ENCODE results near the gene ARHGAP6. TPM values are rescaled to one million over a fixed set of nuclear protein-coding genes. Genes with fewer than 3 reads are reported as not detected.

The ARHGAP6 gene
- total and polyA plus RNA-seq, 11 donors, result 2.1 to 6.6 (median 2.5) TPM

- no peak for ATAC-seq
- no peak overlapping the region for H3K27ac ChIP-seq
- H3K4me1 ChIP-seq, result no peaks in the 10 kb centered on the region
Measured at GRCh38 chrX:11562570-11562969, 103.2 kb downstream of the ARHGAP6 start.

GRCh38 chrX:11558972-11559371 lies 106.7 kb downstream of the ARHGAP6 start:
- ATAC-seq (no peak), DNase-seq (no peak)
- H3K9me3 ChIP-seq, result no peaks in the 10 kb centered on the region
- WGBS, 4 donors, result 84 to 97% (median 94%) methylated on average over 4 of the region's 4 CpGs
- intact Hi-C loops (cut with DNase I), result no loop called here
- no peak overlapping the region for H3K27ac ChIP-seq
- no peak overlapping the region for H3K4me3 ChIP-seq
- H3K36me3 ChIP-seq, result no peaks in the 10 kb centered on the region
- TF ChIP-seq POLR2A (IDR thresholded peaks at IDR 0.05), result no peak
- TF ChIP-seq, protein P1, sequence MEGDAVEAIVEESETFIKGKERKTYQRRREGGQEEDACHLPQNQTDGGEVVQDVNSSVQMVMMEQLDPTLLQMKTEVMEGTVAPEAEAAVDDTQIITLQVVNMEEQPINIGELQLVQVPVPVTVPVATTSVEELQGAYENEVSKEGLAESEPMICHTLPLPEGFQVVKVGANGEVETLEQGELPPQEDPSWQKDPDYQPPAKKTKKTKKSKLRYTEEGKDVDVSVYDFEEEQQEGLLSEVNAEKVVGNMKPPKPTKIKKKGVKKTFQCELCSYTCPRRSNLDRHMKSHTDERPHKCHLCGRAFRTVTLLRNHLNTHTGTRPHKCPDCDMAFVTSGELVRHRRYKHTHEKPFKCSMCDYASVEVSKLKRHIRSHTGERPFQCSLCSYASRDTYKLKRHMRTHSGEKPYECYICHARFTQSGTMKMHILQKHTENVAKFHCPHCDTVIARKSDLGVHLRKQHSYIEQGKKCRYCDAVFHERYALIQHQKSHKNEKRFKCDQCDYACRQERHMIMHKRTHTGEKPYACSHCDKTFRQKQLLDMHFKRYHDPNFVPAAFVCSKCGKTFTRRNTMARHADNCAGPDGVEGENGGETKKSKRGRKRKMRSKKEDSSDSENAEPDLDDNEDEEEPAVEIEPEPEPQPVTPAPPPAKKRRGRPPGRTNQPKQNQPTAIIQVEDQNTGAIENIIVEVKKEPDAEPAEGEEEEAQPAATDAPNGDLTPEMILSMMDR (IDR thresholded peaks at IDR 0.05), result peak in 3 of 12 donors; percentile 15 to 48 (median 24)
- no peaks in the 10 kb centered on the region for H3K27me3 ChIP-seq
- no peaks in the 10 kb centered on the region for H3K4me1 ChIP-seq

More at GRCh38 chrX:11562570-11562969, 103.2 kb downstream of the ARHGAP6 start:
- H3K27me3 ChIP-seq, result no peaks in the 10 kb centered on the region
- no peak for DNase-seq
- WGBS, 4 donors, result 50 to 68% (median 56%) methylated on average over 2 of the region's 2 CpGs
- TF ChIP-seq, protein P1 (IDR thresholded peaks at IDR 0.05), result no peak
- intact Hi-C loops (cut with DNase I), result no loop called here
- no peaks in the 10 kb centered on the region for H3K36me3 ChIP-seq
- H3K9me3 ChIP-seq, result no peaks in the 10 kb centered on the region
- H3K4me3 ChIP-seq, result no peak overlapping the region

- H3K27me3 ChIP-seq, result no peaks in the 10 kb centered on the region
- H3K4me3 ChIP-seq, result no peak overlapping the region
- intact Hi-C loops (cut with DNase I), result no loop called here
- no peaks in the 10 kb centered on the region for H3K36me3 ChIP-seq
- 25 to 41% (median 31%) methylated on average over 2 of the region's 2 CpGs for WGBS, 4 donors
- no peak overlapping the region for H3K27ac ChIP-seq
- H3K9me3 ChIP-seq, result no peaks in the 10 kb centered on the region
- ATAC-seq, result no peak
- no peak for TF ChIP-seq POLR2A (IDR thresholded peaks at IDR 0.05)
- TF ChIP-seq, protein P1 (IDR thresholded peaks at IDR 0.05), result no peak
- DNase-seq, result no peak
- H3K4me1 ChIP-seq, result no peaks in the 10 kb centered on the region
Measured at GRCh38 chrX:11557120-11557519, 108.6 kb downstream of the ARHGAP6 start.

GRCh38 chrX:11555759-11556158 lies 110.0 kb downstream of the ARHGAP6 start:
- DNase-seq (no peak), ATAC-seq (no peak)
- TF ChIP-seq, protein P1 (IDR thresholded peaks at IDR 0.05), result no peak
- no peak for TF ChIP-seq POLR2A (IDR thresholded peaks at IDR 0.05)
- Histone ChIP-seq H3K36me3 (no peaks in the 10 kb centered on the region), H3K4me3 (no peak overlapping the region), H3K27ac (no peak overlapping the region), H3K27me3 (peaks cover 0 to 2% (median 0%) of the 10 kb centered on the region in 9 donors), H3K9me3 (no peaks in the 10 kb centered on the region), H3K4me1 (no peaks in the 10 kb centered on the region)
- intact Hi-C loops (cut with DNase I), result no loop called here
- WGBS, 4 donors, result 75 to 84% (median 78%) methylated on average over 5 of the region's 5 CpGs

Measured in heart left ventricle (tissue), 16 donors.